HepG2 (cell line): ENCODE data around the gene PRICKLE3. TPM values are rescaled to one million over a fixed set of nuclear protein-coding genes. Genes with fewer than 3 reads are reported as not detected.

Experiments
- ATAC-seq: fragments of 200-7000 bp; cut with Tn5 transposase; 3 replicates; pipeline ENCODE4 v1.9.1; 2020; ENCODE audit warnings: mild to moderate bottlenecking, moderate library complexity
- BruUV-seq: library from RNA; stranded (reverse); fragments of 400-500 nt; replicated peaks from 2 replicates; lab custom pipeline; 2021; lab: Mats Ljungman, UMichigan
- CTCF ChIA-PET: fragments of 300-600 bp; formaldehyde crosslinking; extraction: SDS; loops from one replicate; lab custom pipeline; 2021; ENCODE audit warnings: low total read pairs, inconsistent platforms, low intra/inter-chr PET ratio; lab: Yijun Ruan, JAX
- POLR2A ChIA-PET: fragments of 350-600 bp; sonication (Branson Sonifier 250); formaldehyde crosslinking; loops from one replicate; lab custom pipeline; 2020; ENCODE audit warnings: antibody characterized with exemption, inconsistent platforms; lab: Yijun Ruan, JAX
- DNase-seq: peaks from one replicate; pipeline ENCODE4 v3.0.0-alpha.2; 2015; ENCODE audit warnings: low spot score
- FAIRE-seq: peaks from 3 replicates; lab custom pipeline; 2011; peaks lifted over from hg19 to GRCh38; lab: Jason Lieb, UNC
- H2AFZ ChIP-seq: one replicate; pipeline ENCODE4 v1.6.1; 2011; ENCODE audit warnings: low read length, inconsistent platforms
- H3K27ac ChIP-seq: fragments of 300-600 bp; 3 replicates; pipeline ENCODE4 v1.8.0; 2011; ENCODE audit warnings: mixed run types, mild to moderate bottlenecking, mixed read lengths, low read length, inconsistent platforms; ENCODE audit not compliant: insufficient read depth; ENCODE audit errors: extremely low read length
- H3K27me3 ChIP-seq, 2 experiments: fragments of 200-600 bp in 1 of 2; 2 replicates in 1 of 2; 3 replicates in 1 of 2; pipeline versions ENCODE4 v1.6.0 to v1.8.0; 2011; ENCODE audit warnings: low read length in 2 of 2, mild to moderate bottlenecking in 2 of 2, moderate library complexity in 2 of 2, inconsistent platforms in 1 of 2; ENCODE audit not compliant: insufficient read depth in 2 of 2, control insufficient read depth in 1 of 2
- H3K36me3 ChIP-seq, 2 experiments: fragments of 200-600 bp in 1 of 2; replicated peaks in 1 of 2; 2 replicates in 1 of 2; 3 replicates in 1 of 2; pipeline versions ENCODE4 v1.5.1 to v1.8.0; 2011; ENCODE audit warnings: low read length in 2 of 2, inconsistent platforms in 1 of 2; ENCODE audit not compliant: insufficient read depth in 2 of 2, control insufficient read depth in 1 of 2
- H3K4me1 ChIP-seq: 2 replicates; pipeline ENCODE4 v1.5.1; 2012; ENCODE audit warnings: low read length, inconsistent platforms; ENCODE audit not compliant: insufficient read depth
- H3K4me2 ChIP-seq: 2 replicates; pipeline ENCODE4 v1.6.0; 2011; ENCODE audit warnings: low read depth, low read length, inconsistent platforms
- H3K4me3 ChIP-seq, 3 experiments: fragments of 200-600 bp in 1 of 3; sonication (generic), shearing (Covaris generic) in 1 of 3; replicated peaks in 1 of 3; 2 replicates each; pipeline ENCODE4 v1.5.1; 2011 to 2016; ENCODE audit warnings: low read length in 3 of 3, inconsistent platforms in 2 of 3, low read depth in 2 of 3, mild to moderate bottlenecking in 2 of 3, control low read depth in 1 of 3, mixed read lengths in 1 of 3; ENCODE audit not compliant: insufficient read depth in 1 of 3
- H3K79me2 ChIP-seq: one replicate; pipeline ENCODE4 v1.6.1; 2011; ENCODE audit warnings: low read length, inconsistent platforms; ENCODE audit not compliant: insufficient read depth
- H3K9ac ChIP-seq: 2 replicates; pipeline ENCODE4 v1.6.0; 2011; ENCODE audit warnings: mild to moderate bottlenecking, low read depth, low read length, inconsistent platforms; ENCODE audit not compliant: insufficient read depth
- H3K9me3 ChIP-seq: 2 replicates; pipeline ENCODE4 v1.5.1; 2012; ENCODE audit warnings: mild to moderate bottlenecking, low read length
- H4K20me1 ChIP-seq: 2 replicates; pipeline ENCODE4 v1.6.0; 2011; ENCODE audit warnings: inconsistent platforms, mild to moderate bottlenecking, low read length, moderate library complexity; ENCODE audit not compliant: insufficient read depth
- CEBPB ChIP-seq: IDR thresholded peaks from 2 replicates; pipeline ENCODE4 v1.6.1; 2011; ENCODE audit warnings: low read depth, low read length, improper control_type of control experiment, borderline replicate concordance
- FOXM1 ChIP-seq: sonication (generic); formaldehyde crosslinking; IDR thresholded peaks from 2 replicates; pipeline ENCODE4 v1.5.0; 2020; ENCODE audit warnings: missing genetic modification reagents
- SCMH1 ChIP-seq: sonication (generic); formaldehyde crosslinking; IDR thresholded peaks from 2 replicates; pipeline ENCODE4 v1.9.0; 2021; ENCODE audit warnings: missing genetic modification reagents, mild to moderate bottlenecking, borderline replicate concordance
- SIX4 ChIP-seq: sonication (generic); formaldehyde crosslinking; IDR thresholded peaks from 2 replicates; pipeline ENCODE4 v1.4.0; 2020; ENCODE audit warnings: missing genetic modification reagents
- SNAPC4 ChIP-seq: sonication (generic); formaldehyde crosslinking; IDR thresholded peaks from 2 replicates; pipeline ENCODE4 v1.4.0; 2020; ENCODE audit warnings: mild to moderate bottlenecking, missing genetic modification reagents
- ZNF513 ChIP-seq: sonication (generic); formaldehyde crosslinking; conservative IDR thresholded peaks from 2 replicates; pipeline ENCODE4 v1.5.0; 2020; ENCODE audit warnings: missing genetic modification reagents
- ZNF589 ChIP-seq: sonication (generic); formaldehyde crosslinking; conservative IDR thresholded peaks from 2 replicates; pipeline ENCODE4 v1.8.0; 2022; ENCODE audit warnings: mild to moderate bottlenecking, moderate library complexity, missing genetic modification reagents
- ZNF687 ChIP-seq: sonication (generic); formaldehyde crosslinking; IDR thresholded peaks from 2 replicates; pipeline ENCODE4 v1.5.1; 2020; ENCODE audit warnings: mild to moderate bottlenecking, missing genetic modification reagents, moderate library complexity
- ZNF709 ChIP-seq: sonication (generic); formaldehyde crosslinking; IDR thresholded peaks from 2 replicates; pipeline ENCODE4 v1.5.0; 2020; ENCODE audit warnings: mild to moderate bottlenecking, missing genetic modification reagents
- ZSCAN31 ChIP-seq: sonication (generic); formaldehyde crosslinking; IDR thresholded peaks from 2 replicates; pipeline ENCODE4 v1.5.0; 2020; ENCODE audit warnings: low read depth, mild to moderate bottlenecking, missing genetic modification reagents
- WGBS: methylation state at CpG from one replicate; pipeline ENCODE4 v1.1.6; 2017; ENCODE audit warnings: low lambda C conversion rate; 5-methylcytosine and 5-hydroxymethylcytosine counted together
- in situ Hi-C: cut with HindIII; loops from 2 replicates; pipeline ENCODE4 v1.10.0; 2017; ENCODE audit warnings: low pct_unique_long_range_greater_than_20kb; ENCODE audit not compliant: extremely low pct_ligation_motif_present
- intact Hi-C: fragments of 100-400 bp; cut with micrococcal nuclease; formaldehyde crosslinking; loops from one replicate; pipeline ENCODE4 v1.10.0; 2022; ENCODE audit not compliant: unreplicated experiment
- polyA plus RNA-seq, 8 experiments: library from polyadenylated mRNA; depleted of rRNA in 3 of 8; stranded (reverse) in 7 of 8; unstranded in 1 of 8; fragments of >200 nt; fragmentation: Illumina TruSeq in 4 of 8; extraction: Trizol in 4 of 8; gene quantifications; 2 replicates each; pipeline versions ENCODE4 v1.2.1 to v1.2.3, GENCODE V29; 2011 to 2016; ENCODE audit warnings: low read depth in 4 of 8, missing spikeins in 1 of 8, mixed read lengths in 1 of 8; ENCODE audit not compliant: insufficient read depth in 1 of 8
- total RNA-seq, 5 experiments: library from RNA; depleted of rRNA; stranded (reverse); fragments of >200 nt; fragmentation: Illumina TruSeq; extraction: Trizol; gene quantifications; 2 replicates each; pipeline ENCODE4 v1.2.3, GENCODE V29; 2016; ENCODE audit warnings: low read depth in 1 of 5
- TF ChIP-seq, protein P1 (sequence below): sonication (generic); formaldehyde crosslinking; IDR thresholded peaks from 2 replicates; pipeline ENCODE4 v1.4.0; 2020; ENCODE audit warnings: mild to moderate bottlenecking, missing genetic modification reagents

The PRICKLE3 gene
- total and polyA plus RNA-seq, 2 of the 13 experiments (the other 11 are each of a cell fraction or from before 2014, with no cell fraction given) = 2.6 TPM

DNA sequence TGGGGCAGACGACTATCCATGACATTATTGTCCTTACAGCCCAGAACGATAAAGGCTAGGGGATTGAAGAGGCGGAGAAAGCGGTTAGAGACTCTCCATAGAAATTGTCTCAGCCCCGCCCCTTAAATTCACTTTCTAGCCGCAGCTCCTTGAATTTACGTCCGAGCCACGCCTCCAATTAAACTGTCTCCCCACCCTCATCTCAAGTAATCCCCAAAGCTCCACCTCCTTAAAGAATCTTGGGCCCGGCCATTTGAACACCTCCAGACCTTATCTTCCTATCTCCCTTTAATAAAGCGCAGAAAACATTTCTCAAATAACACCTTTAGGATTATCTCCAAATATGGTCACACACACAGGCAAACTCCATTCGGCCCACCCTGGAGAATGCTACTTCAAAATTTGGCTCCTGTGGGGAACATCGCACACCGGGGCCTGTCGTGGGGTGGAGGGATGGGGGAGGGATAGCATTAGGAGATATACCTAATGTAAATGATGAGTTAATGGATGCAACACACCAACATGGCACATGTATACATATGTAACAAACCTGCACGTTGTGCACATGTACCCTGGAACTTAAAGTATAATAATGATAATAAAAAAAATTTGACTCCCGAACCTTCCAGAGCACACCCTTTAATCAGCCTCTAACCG is 30.8 kb downstream of the PRICKLE3 start:
- no peaks in the 10 kb centered on the region for H3K36me3 ChIP-seq
- H3K27me3 ChIP-seq = no peaks in the 10 kb centered on the region
- in situ Hi-C loops (no loop called here), intact Hi-C loops (no loop called here)
- DNase-seq (no peak), ATAC-seq (no peak), FAIRE-seq (no peak)
- no peaks in the 10 kb centered on the region for H4K20me1 ChIP-seq
- 60% methylated on average over 17 of the region's 18 CpGs for WGBS
- no peak overlapping the region for H2AFZ ChIP-seq
- H3K9ac ChIP-seq = no peak overlapping the region
- no peak overlapping the region for H3K4me2 ChIP-seq
- H3K9me3 ChIP-seq = no peaks in the 10 kb centered on the region
- ChIA-PET POLR2A (no interaction called here), CTCF (no interaction called here)
- no peak overlapping the region for H3K4me3 ChIP-seq
- no TSS peak for BruUV-seq
- no peaks in the 10 kb centered on the region for H3K79me2 ChIP-seq
- H3K27ac ChIP-seq = no peak overlapping the region
- no peaks in the 10 kb centered on the region for H3K4me1 ChIP-seq
- TF ChIP-seq ZNF513 (no peak), SIX4 (CRISPR knock-in tag) (no peak), SCMH1 (CRISPR knock-in tag) (no peak), ZNF687 (CRISPR knock-in tag) (no peak), CEBPB (no peak), ZSCAN31 (CRISPR knock-in tag) (no peak), FOXM1 (no peak), ZNF589 (CRISPR knock-in tag) (no peak), SNAPC4 (CRISPR knock-in tag) (no peak), ZNF709 (CRISPR knock-in tag) (no peak)
- TF ChIP-seq, protein P1, sequence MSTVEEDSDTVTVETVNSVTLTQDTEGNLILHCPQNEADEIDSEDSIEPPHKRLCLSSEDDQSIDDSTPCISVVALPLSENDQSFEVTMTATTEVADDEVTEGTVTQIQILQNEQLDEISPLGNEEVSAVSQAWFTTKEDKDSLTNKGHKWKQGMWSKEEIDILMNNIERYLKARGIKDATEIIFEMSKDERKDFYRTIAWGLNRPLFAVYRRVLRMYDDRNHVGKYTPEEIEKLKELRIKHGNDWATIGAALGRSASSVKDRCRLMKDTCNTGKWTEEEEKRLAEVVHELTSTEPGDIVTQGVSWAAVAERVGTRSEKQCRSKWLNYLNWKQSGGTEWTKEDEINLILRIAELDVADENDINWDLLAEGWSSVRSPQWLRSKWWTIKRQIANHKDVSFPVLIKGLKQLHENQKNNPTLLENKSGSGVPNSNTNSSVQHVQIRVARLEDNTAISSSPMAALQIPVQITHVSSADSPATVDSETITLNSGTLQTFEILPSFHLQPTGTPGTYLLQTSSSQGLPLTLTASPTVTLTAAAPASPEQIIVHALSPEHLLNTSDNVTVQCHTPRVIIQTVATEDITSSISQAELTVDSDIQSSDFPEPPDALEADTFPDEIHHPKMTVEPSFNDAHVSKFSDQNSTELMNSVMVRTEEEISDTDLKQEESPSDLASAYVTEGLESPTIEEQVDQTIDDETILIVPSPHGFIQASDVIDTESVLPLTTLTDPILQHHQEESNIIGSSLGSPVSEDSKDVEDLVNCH (CRISPR knock-in tag) = no peak
